Measurements from ENCODE around the gene NUTM2F. TPM values are rescaled to one million over a fixed set of nuclear protein-coding genes. Genes with fewer than 3 reads are reported as not detected.
"Not testable (repeated sequence)": the region's sequence is repeated elsewhere in the genome, so short reads cannot be mapped to it uniquely, and the experiment has no call there.

NUTM2F gene
- total RNA-seq, 2 donors from 2014 or later, result not detected

DNA sequence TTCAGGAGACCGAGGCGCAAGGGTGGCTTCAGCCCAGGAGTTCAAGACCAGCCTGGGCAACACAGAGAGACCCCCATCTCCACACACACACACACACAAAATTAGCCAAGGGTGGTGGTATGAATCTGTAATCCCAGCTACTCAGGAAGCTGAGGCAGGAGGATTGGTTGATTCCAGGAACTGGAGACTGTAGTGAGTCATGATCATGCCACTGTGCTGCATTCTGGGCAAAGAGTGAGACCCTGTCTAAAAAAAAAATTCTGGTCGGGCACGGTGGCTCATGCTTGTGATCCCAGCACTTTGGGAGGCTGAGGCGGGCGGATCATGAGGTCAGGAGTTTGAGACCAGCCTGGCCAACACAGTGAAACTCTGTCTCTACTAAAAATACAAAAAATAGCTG lies 11.2 kb upstream of the NUTM2F start:
- DNase-seq; H3K36me3 Mint-ChIP-seq (ENCODE audit: low read depth); H3K4me1 ChIP-seq (ENCODE audit: control insufficient read depth, insufficient read depth, low read length); H3K27ac Mint-ChIP-seq; H3K9me3 Mint-ChIP-seq; H3K27me3 ChIP-seq (ENCODE audit: control insufficient read depth, insufficient read depth, low read length, poor library complexity, severe bottlenecking); H3K9ac ChIP-seq (ENCODE audit: extremely low read depth, low read length, poor library complexity, severe bottlenecking); H3K4me1 Mint-ChIP-seq; H3K36me3 ChIP-seq (ENCODE audit: control insufficient read depth, insufficient read depth, low read length); H3K27me3 Mint-ChIP-seq (ENCODE audit: insufficient read depth); H3K9me3 ChIP-seq (ENCODE audit: control insufficient read depth, low read length); H3K27ac ChIP-seq (ENCODE audit: low read depth, low read length); H3K4me3 ChIP-seq (ENCODE audit: low read length): not testable (repeated sequence)
- 92 to 100% methylated on average over 1 to 6 of the region's 6 CpGs for WGBS, 2 experiments (ENCODE audit: insufficient coverage in 1 of 2, insufficient read length in 1 of 2)
- peak overlapping the region; percentile 28 for H3K4me3 Mint-ChIP-seq

DNA sequence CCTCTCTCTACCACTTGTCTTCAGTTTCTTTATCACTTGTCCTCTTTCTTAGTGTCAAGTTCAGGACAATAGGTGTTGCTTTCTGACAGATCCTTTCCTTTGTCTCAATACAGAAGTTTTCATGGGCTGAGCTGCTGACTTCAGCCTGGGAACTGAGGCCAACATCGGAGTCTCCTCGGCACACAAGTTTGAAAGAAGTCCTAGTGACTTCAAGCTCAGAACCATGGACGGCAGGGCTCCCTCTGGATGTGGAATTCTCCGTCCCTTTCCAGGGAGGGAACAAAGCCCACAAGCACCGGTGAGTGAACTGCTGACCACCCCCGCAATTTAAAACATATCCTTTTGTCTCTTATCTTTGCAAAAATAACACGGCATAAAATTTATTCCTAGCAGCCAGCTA lies 10.3 kb upstream of the NUTM2F start:
- peak overlapping the region; percentile 95 for H3K27ac Mint-ChIP-seq
- H3K4me3 ChIP-seq (ENCODE audit: low read length); H3K9me3 ChIP-seq (ENCODE audit: control insufficient read depth, low read length); H3K9ac ChIP-seq (ENCODE audit: extremely low read depth, low read length, poor library complexity, severe bottlenecking); H3K27ac ChIP-seq (ENCODE audit: low read depth, low read length); H3K9me3 Mint-ChIP-seq; H3K36me3 ChIP-seq (ENCODE audit: control insufficient read depth, insufficient read depth, low read length); H3K36me3 Mint-ChIP-seq (ENCODE audit: low read depth); H3K27me3 Mint-ChIP-seq (ENCODE audit: insufficient read depth); H3K4me1 ChIP-seq (ENCODE audit: control insufficient read depth, insufficient read depth, low read length); H3K27me3 ChIP-seq (ENCODE audit: control insufficient read depth, insufficient read depth, low read length, poor library complexity, severe bottlenecking); H3K4me1 Mint-ChIP-seq: not testable (repeated sequence)
- WGBS, 2 experiments (ENCODE audit: insufficient coverage in 1 of 2, insufficient read length in 1 of 2), result 13 to 61% methylated on average over 4 to 6 of the region's 7 CpGs
- peak; percentile 82 for DNase-seq
- peak overlapping the region; percentile 52 for H3K4me3 Mint-ChIP-seq

DNA sequence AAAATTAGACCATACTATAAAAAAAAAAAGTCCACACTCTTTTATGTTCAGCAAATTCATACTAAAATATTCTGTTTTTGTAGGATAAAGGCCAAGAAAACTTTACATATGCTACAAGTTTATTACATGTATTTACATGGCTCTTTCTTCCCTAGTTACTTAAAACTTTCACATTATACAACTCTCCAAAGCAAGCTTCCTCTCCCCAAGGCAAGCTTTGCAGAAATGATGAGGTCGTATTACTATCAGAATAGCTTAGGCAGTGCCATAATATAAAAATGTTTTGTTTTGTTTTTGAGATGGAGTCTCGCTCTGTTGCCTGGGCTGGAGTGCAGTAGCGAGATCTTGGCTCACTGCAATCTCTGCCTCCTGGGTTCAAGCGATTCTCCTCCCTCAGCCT lies 8.0 kb upstream of the NUTM2F start:
- not testable (repeated sequence) for H3K27me3 Mint-ChIP-seq (ENCODE audit: insufficient read depth); H3K4me1 Mint-ChIP-seq; H3K4me3 Mint-ChIP-seq; H3K36me3 Mint-ChIP-seq (ENCODE audit: low read depth); H3K36me3 ChIP-seq (ENCODE audit: control insufficient read depth, insufficient read depth, low read length); H3K9ac ChIP-seq (ENCODE audit: extremely low read depth, low read length, poor library complexity, severe bottlenecking); H3K27me3 ChIP-seq (ENCODE audit: control insufficient read depth, insufficient read depth, low read length, poor library complexity, severe bottlenecking); H3K9me3 ChIP-seq (ENCODE audit: control insufficient read depth, low read length); H3K4me3 ChIP-seq (ENCODE audit: low read length); H3K4me1 ChIP-seq (ENCODE audit: control insufficient read depth, insufficient read depth, low read length); H3K9me3 Mint-ChIP-seq; DNase-seq; H3K27ac ChIP-seq (ENCODE audit: low read depth, low read length); H3K27ac Mint-ChIP-seq
- WGBS, 2 experiments (ENCODE audit: insufficient coverage in 1 of 2, insufficient read length in 1 of 2), result 98% methylated on average over 4 of the region's 4 CpGs; no CpG with 5 or more reads in 1 of the 2 experiments

DNA sequence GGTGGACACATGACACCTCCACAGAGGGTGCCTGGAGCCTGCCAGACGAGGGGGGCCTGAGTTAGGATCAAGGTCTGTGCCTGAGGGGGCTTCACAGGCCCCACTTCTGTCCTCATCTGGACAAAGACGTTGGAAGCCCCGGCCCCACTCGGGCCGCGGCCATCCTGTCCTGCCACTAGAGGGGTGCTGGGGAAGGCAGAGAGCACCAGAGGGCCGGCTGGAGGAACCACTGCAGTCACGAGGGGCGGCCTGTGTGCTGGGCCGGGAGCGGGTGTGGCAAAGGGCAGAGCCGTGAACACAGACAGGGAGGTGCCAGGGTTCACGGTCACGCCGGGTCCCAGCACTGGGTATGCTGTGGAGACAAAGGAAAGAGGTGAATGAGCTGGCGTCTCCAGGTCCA lies 2.9 kb downstream of the NUTM2F start:
- not testable (repeated sequence) for H3K9ac ChIP-seq (ENCODE audit: extremely low read depth, low read length, poor library complexity, severe bottlenecking); H3K9me3 Mint-ChIP-seq; H3K4me1 Mint-ChIP-seq; H3K36me3 Mint-ChIP-seq (ENCODE audit: low read depth); H3K27me3 ChIP-seq (ENCODE audit: control insufficient read depth, insufficient read depth, low read length, poor library complexity, severe bottlenecking); H3K27me3 Mint-ChIP-seq (ENCODE audit: insufficient read depth); H3K9me3 ChIP-seq (ENCODE audit: control insufficient read depth, low read length); H3K4me1 ChIP-seq (ENCODE audit: control insufficient read depth, insufficient read depth, low read length); H3K4me3 Mint-ChIP-seq; H3K27ac Mint-ChIP-seq; H3K4me3 ChIP-seq (ENCODE audit: low read length); H3K36me3 ChIP-seq (ENCODE audit: control insufficient read depth, insufficient read depth, low read length); H3K27ac ChIP-seq (ENCODE audit: low read depth, low read length)
- 86% methylated on average over 14 of the region's 16 CpGs; no CpG with 5 or more reads in 1 of the 2 experiments for WGBS, 2 experiments (ENCODE audit: insufficient coverage in 1 of 2, insufficient read length in 1 of 2)
- TF ChIP-seq, protein P1, sequence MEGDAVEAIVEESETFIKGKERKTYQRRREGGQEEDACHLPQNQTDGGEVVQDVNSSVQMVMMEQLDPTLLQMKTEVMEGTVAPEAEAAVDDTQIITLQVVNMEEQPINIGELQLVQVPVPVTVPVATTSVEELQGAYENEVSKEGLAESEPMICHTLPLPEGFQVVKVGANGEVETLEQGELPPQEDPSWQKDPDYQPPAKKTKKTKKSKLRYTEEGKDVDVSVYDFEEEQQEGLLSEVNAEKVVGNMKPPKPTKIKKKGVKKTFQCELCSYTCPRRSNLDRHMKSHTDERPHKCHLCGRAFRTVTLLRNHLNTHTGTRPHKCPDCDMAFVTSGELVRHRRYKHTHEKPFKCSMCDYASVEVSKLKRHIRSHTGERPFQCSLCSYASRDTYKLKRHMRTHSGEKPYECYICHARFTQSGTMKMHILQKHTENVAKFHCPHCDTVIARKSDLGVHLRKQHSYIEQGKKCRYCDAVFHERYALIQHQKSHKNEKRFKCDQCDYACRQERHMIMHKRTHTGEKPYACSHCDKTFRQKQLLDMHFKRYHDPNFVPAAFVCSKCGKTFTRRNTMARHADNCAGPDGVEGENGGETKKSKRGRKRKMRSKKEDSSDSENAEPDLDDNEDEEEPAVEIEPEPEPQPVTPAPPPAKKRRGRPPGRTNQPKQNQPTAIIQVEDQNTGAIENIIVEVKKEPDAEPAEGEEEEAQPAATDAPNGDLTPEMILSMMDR (conservative IDR thresholded peaks at IDR 0.05), result peak; percentile 56
- DNase-seq, result peak; percentile 61

DNA sequence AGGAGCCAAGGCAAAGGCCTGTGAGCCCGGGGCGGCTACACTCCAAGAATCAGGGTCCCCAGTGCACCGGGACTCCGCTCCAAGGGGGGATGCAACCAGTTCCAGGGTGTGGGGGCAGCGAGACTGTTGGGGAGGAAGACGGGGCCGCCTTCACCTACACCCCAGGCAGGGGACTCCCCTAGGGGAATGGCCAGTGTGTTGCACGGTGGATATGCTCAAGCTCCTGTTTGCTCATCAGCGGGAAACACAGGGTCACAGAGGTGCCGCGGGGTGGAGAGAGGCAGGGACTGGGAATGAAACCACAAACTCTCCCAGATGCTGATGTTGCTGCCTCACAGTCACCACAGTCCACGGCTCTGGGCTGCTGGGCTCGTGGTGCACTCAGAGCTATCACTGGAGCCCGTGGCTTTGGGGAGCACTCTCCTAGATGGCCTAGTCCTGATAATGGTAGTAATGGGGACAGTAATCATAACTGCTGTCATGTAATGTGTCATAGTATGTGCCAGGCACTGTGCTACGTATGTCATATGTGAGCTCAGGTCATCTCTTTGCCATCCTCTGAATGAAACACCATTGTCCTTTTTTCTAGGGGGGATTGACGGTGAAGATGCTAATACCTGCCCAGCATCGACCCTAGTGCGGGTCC lies 5.2 kb downstream of the NUTM2F start:
- H3K9ac ChIP-seq (ENCODE audit: extremely low read depth, low read length, poor library complexity, severe bottlenecking); H3K27ac Mint-ChIP-seq; H3K36me3 ChIP-seq (ENCODE audit: control insufficient read depth, insufficient read depth, low read length); H3K36me3 Mint-ChIP-seq (ENCODE audit: low read depth); H3K9me3 ChIP-seq (ENCODE audit: control insufficient read depth, low read length); H3K27me3 Mint-ChIP-seq (ENCODE audit: insufficient read depth); H3K27ac ChIP-seq (ENCODE audit: low read depth, low read length); H3K4me1 ChIP-seq (ENCODE audit: control insufficient read depth, insufficient read depth, low read length); H3K4me3 Mint-ChIP-seq; DNase-seq; H3K4me1 Mint-ChIP-seq; H3K9me3 Mint-ChIP-seq; H3K27me3 ChIP-seq (ENCODE audit: control insufficient read depth, insufficient read depth, low read length, poor library complexity, severe bottlenecking); H3K4me3 ChIP-seq (ENCODE audit: low read length): not testable (repeated sequence)
- WGBS, 2 experiments (ENCODE audit: insufficient coverage in 1 of 2, insufficient read length in 1 of 2), result 94 to 100% methylated on average over 1 to 12 of the region's 18 CpGs

DNA sequence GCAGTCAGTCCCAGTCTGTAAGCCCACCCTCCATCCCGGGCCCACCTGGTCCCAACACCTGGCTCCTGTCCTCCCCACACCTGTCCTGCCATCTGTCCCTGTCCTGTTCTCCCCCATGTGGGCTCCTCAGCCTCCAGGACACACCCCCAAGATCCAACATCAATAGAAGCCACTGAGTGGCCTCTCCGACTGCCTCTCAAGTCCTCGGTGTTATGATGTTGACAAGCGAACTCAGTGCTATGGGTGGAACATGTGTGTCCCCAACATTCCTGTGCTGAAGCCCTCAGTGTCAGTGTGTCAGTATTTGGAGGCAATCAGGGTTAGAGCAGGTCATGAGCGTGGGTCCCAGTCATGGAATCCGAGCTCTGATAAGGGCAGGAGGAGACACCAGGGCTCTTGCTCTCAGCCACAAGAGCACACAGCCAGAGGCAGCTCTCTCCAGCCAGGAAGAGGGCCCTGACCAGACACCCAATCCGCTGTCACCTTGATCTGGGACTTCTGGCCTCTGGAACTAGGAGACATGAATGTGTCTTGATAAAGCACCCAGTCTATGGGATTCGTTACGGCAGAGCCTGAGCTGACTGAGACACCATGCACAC lies 6.0 kb downstream of the NUTM2F start:
- not testable (repeated sequence) for H3K27me3 Mint-ChIP-seq (ENCODE audit: insufficient read depth); H3K36me3 Mint-ChIP-seq (ENCODE audit: low read depth); H3K36me3 ChIP-seq (ENCODE audit: control insufficient read depth, insufficient read depth, low read length); H3K4me3 Mint-ChIP-seq; H3K27ac ChIP-seq (ENCODE audit: low read depth, low read length); H3K27me3 ChIP-seq (ENCODE audit: control insufficient read depth, insufficient read depth, low read length, poor library complexity, severe bottlenecking); H3K4me3 ChIP-seq (ENCODE audit: low read length); H3K4me1 Mint-ChIP-seq; H3K9me3 Mint-ChIP-seq; H3K9me3 ChIP-seq (ENCODE audit: control insufficient read depth, low read length); H3K9ac ChIP-seq (ENCODE audit: extremely low read depth, low read length, poor library complexity, severe bottlenecking); H3K4me1 ChIP-seq (ENCODE audit: control insufficient read depth, insufficient read depth, low read length); DNase-seq; H3K27ac Mint-ChIP-seq
- WGBS, 2 experiments (ENCODE audit: insufficient coverage in 1 of 2, insufficient read length in 1 of 2), result 97 to 100% methylated on average over 3 to 4 of the region's 9 CpGs
